Lower lobe of right lung (tissue), 2 donors: ENCODE results near the gene TSPAN4. TPM values are rescaled to one million over a fixed set of nuclear protein-coding genes. Genes with fewer than 3 reads are reported as not detected.

Experiments
- ATAC-seq, 2 donors: fragments of 200-7000 bp; cut with Tn5 transposase; one replicate each; pipeline ENCODE4 v1.9.1; 2020 to 2022; ENCODE audit warnings: mild to moderate bottlenecking in 2 of 2, moderate library complexity in 2 of 2
- DNase-seq: peaks from one replicate; pipeline ENCODE4 v3.0.0-alpha.2; 2020
- H3K27ac ChIP-seq: fragments of 200-600 bp; one replicate; pipeline ENCODE4 v1.8.0; 2022
- H3K27me3 ChIP-seq: fragments of 200-600 bp; one replicate; pipeline ENCODE4 v1.8.0; 2022; ENCODE audit warnings: low read depth
- H3K36me3 ChIP-seq: fragments of 200-600 bp; one replicate; pipeline ENCODE4 v1.8.0; 2022; ENCODE audit warnings: mild to moderate bottlenecking
- H3K4me1 ChIP-seq: fragments of 200-600 bp; one replicate; pipeline ENCODE4 v1.8.0; 2022
- H3K4me3 ChIP-seq: fragments of 200-600 bp; one replicate; pipeline ENCODE4 v1.8.0; 2022; ENCODE audit warnings: mild to moderate bottlenecking
- H3K9me3 ChIP-seq: fragments of 200-600 bp; one replicate; pipeline ENCODE4 v1.8.0; 2022
- intact Hi-C: fragments of 100-400 bp; cut with DNase I; formaldehyde crosslinking; loops from one replicate; pipeline ENCODE4 v1.11.0; 2022
- total RNA-seq: library from RNA; stranded (reverse); fragmentation: NEBNext Ultra II Directional; extraction: Animal tissue kit (Norgen Biotek cat#: 25700); gene quantifications from one replicate; pipeline ENCODE4 v1.2.1, GENCODE V29; 2021
- TF ChIP-seq, protein P1 (sequence below): fragments of 200-600 bp; IDR thresholded peaks from one replicate; pipeline ENCODE4 v1.8.0; 2022; ENCODE audit warnings: antibody characterized with exemption, mild to moderate bottlenecking
- donor health status: DM: no; HTN: yes; CAD: no; lungs with severe emphysema.

Gene TSPAN4
- total RNA-seq, 1 donor from 2014 or later: 140 TPM

GRCh38 chr11:872799-873198 lies 30.1 kb downstream of the TSPAN4 start:
- TF ChIP-seq, protein P1, sequence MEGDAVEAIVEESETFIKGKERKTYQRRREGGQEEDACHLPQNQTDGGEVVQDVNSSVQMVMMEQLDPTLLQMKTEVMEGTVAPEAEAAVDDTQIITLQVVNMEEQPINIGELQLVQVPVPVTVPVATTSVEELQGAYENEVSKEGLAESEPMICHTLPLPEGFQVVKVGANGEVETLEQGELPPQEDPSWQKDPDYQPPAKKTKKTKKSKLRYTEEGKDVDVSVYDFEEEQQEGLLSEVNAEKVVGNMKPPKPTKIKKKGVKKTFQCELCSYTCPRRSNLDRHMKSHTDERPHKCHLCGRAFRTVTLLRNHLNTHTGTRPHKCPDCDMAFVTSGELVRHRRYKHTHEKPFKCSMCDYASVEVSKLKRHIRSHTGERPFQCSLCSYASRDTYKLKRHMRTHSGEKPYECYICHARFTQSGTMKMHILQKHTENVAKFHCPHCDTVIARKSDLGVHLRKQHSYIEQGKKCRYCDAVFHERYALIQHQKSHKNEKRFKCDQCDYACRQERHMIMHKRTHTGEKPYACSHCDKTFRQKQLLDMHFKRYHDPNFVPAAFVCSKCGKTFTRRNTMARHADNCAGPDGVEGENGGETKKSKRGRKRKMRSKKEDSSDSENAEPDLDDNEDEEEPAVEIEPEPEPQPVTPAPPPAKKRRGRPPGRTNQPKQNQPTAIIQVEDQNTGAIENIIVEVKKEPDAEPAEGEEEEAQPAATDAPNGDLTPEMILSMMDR: no peak
- H3K27me3 ChIP-seq: no peaks in the 10 kb centered on the region
- no peak overlapping the region for H3K4me3 ChIP-seq
- peaks cover 11% of the 10 kb centered on the region for H3K36me3 ChIP-seq
- H3K9me3 ChIP-seq: no peaks in the 10 kb centered on the region
- no peaks in the 10 kb centered on the region for H3K4me1 ChIP-seq
- intact Hi-C loops: no loop called here
- DNase-seq (no peak), ATAC-seq (no peak)
- H3K27ac ChIP-seq: no peak overlapping the region

- H3K27me3 ChIP-seq: no peaks in the 10 kb centered on the region
- H3K4me1 ChIP-seq: no peaks in the 10 kb centered on the region
- no peak overlapping the region for H3K27ac ChIP-seq
- no peak for DNase-seq
- ATAC-seq: no peak
- intact Hi-C loops: no loop called here
- H3K9me3 ChIP-seq: no peaks in the 10 kb centered on the region
- TF ChIP-seq, protein P1: no peak
- no peak overlapping the region for H3K4me3 ChIP-seq
- peaks cover 11% of the 10 kb centered on the region for H3K36me3 ChIP-seq
Measured at GRCh38 chr11:873706-874105, 31.1 kb downstream of the TSPAN4 start.

GRCh38 chr11:875203-875602 lies 32.6 kb downstream of the TSPAN4 start:
- no peak overlapping the region for H3K27ac ChIP-seq
- H3K27me3 ChIP-seq: no peaks in the 10 kb centered on the region
- H3K4me1 ChIP-seq: no peaks in the 10 kb centered on the region
- intact Hi-C loops: no loop called here
- no peak overlapping the region for H3K4me3 ChIP-seq
- DNase-seq (no peak), ATAC-seq (no peak)
- peaks cover 11% of the 10 kb centered on the region for H3K36me3 ChIP-seq
- TF ChIP-seq, protein P1: no peak
- no peaks in the 10 kb centered on the region for H3K9me3 ChIP-seq

DNA sequence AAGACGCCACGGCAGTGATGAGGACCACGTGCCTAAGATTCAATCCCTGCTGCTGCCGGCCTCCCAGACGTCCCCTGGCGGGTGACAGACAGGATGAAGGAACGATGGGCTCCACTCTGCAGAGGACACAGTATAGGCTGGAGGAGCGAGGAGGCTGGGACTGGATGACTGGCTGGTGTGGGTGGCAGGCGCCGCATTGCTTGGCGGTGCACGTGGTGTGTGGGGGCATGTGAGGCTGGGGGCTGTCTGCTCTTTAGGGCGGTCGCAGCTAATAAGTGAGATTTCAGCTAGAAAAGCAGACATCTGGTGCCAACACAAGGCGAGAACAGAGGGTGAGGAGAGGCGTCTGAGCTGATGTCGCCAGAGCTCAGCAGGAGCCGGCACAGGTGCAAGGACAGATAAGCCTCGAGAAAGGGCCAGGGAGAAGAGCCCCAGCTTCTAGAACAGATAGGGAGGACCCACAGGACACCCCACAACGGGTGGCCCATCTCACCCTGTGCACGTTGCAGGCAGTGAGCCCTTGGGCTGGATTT lies 33.2 kb downstream of the TSPAN4 start:
- no peak for ATAC-seq
- intact Hi-C loops: no loop called here
- Histone ChIP-seq H3K27ac (no peak overlapping the region), H3K4me1 (no peaks in the 10 kb centered on the region), H3K9me3 (no peaks in the 10 kb centered on the region), H3K36me3 (peaks cover 14% of the 10 kb centered on the region), H3K27me3 (no peaks in the 10 kb centered on the region), H3K4me3 (no peak overlapping the region)
- TF ChIP-seq, protein P1: no peak
- no peak for DNase-seq

DNA sequence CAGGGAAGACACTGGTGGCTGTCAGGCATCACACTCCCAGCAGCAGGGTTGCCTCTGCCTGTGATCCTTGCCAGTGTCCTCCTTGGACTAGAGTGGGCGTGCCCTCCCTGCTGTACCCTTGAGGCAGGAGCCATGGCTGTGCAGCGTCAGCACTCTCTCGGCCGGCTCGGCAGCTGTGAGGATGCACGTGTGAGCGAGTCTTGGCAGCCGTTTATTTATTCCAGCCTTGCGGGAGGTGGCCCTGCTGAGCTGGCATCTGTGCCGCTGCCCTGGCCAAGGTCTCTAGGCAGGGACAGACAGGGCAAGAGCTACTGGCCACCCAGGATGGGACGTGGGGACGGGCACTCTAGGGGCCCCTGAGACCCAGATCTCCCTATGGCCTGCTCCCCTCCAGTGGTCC lies 33.9 kb downstream of the TSPAN4 start:
- Histone ChIP-seq H3K27me3 (no peaks in the 10 kb centered on the region), H3K4me1 (no peaks in the 10 kb centered on the region), H3K27ac (no peak overlapping the region), H3K9me3 (no peaks in the 10 kb centered on the region), H3K36me3 (peaks cover 14% of the 10 kb centered on the region), H3K4me3 (no peak overlapping the region)
- DNase-seq (no peak), ATAC-seq (peak in 1 of 2 donors; percentile 15)
- TF ChIP-seq, protein P1: no peak
- intact Hi-C loops: no loop called here

DNA sequence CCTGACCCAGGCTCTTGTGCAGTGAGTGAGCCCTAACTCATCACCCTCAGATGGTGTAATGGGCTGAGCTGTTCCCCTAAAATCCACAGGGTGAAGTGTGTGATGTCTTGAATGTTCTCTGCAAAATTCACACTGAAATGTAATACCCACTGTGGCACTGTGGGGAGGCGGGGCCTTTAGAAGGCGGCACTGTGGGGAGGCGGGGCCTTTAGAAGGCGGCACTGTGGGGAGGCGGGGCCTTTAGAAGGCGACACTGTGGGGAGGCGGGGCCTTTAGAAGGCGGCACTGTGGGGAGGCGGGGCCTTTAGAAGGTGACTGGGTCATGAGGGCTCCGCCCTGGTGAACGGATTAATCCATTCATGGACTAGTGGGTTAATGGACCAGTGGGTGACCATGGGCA lies 34.9 kb downstream of the TSPAN4 start:
- TF ChIP-seq, protein P1: no peak

More for the DNA sequence above, 34.9 kb downstream of the TSPAN4 start:
- Histone ChIP-seq H3K27ac (no peak overlapping the region), H3K9me3 (no peaks in the 10 kb centered on the region), H3K4me1 (no peaks in the 10 kb centered on the region), H3K27me3 (no peaks in the 10 kb centered on the region), H3K36me3 (peaks cover 20% of the 10 kb centered on the region), H3K4me3 (no peak overlapping the region)
- no peak for DNase-seq
- intact Hi-C loops: no loop called here
- no peak for ATAC-seq
